ENCODE measurements around the gene TRIM52.
"Not testable (repeated sequence)": the region's sequence is repeated elsewhere in the genome, so short reads cannot be mapped to it uniquely, and the experiment has no call there.

Gene TRIM52

GRCh38 chr5:181260720-181261319, at the start of gene TRIM52:
TRIM52 (minus strand) TSS chr5:181261143; CDS start chr5:181260813, 330 bp downstream.
- TF ChIP-seq POLR2A (IDR thresholded peaks at IDR 0.05; ENCODE audit: low read length): peak; percentile 95
- no peak for TF ChIP-seq GATA1 (IDR thresholded peaks at IDR 0.05; ENCODE audit: low read depth, low read length)
- no peak for DNase-seq

GRCh38 chr5:181287331-181287730, 26.4 kb upstream of the TRIM52 start:
- not testable (repeated sequence) for DNase-seq

- DNase-seq: not testable (repeated sequence)
Measured at GRCh38 chr5:181285962-181286705, 25.2 kb upstream of the TRIM52 start.

GRCh38 chr5:181283841-181284755, 23.2 kb upstream of the TRIM52 start:
- DNase-seq: not testable (repeated sequence)

GRCh38 chr5:181283347-181283746, 22.4 kb upstream of the TRIM52 start:
- DNase-seq: no peak
- TF ChIP-seq POLR2A (IDR thresholded peaks at IDR 0.05; ENCODE audit: low read length) (no peak), GATA1 (IDR thresholded peaks at IDR 0.05; ENCODE audit: low read depth, low read length) (no peak)

- DNase-seq: no peak
Measured at GRCh38 chr5:181282874-181283273, 21.9 kb upstream of the TRIM52 start.

GRCh38 chr5:181282415-181282814, 21.5 kb upstream of the TRIM52 start:
- not testable (repeated sequence) for DNase-seq

More at GRCh38 chr5:181282874-181283273, 21.9 kb upstream of the TRIM52 start:
- no peak for TF ChIP-seq POLR2A (IDR thresholded peaks at IDR 0.05; ENCODE audit: low read length)
- TF ChIP-seq GATA1 (IDR thresholded peaks at IDR 0.05; ENCODE audit: low read depth, low read length): no peak

- TF ChIP-seq POLR2A (IDR thresholded peaks at IDR 0.05; ENCODE audit: low read length) (no peak), GATA1 (IDR thresholded peaks at IDR 0.05; ENCODE audit: low read depth, low read length) (no peak)
- DNase-seq: no peak
Measured at GRCh38 chr5:181281984-181282316, 21.0 kb upstream of the TRIM52 start.

- TF ChIP-seq POLR2A (IDR thresholded peaks at IDR 0.05; ENCODE audit: low read length) (no peak), GATA1 (IDR thresholded peaks at IDR 0.05; ENCODE audit: low read depth, low read length) (no peak)
- DNase-seq: no peak
Measured at GRCh38 chr5:181281077-181281983, 20.4 kb upstream of the TRIM52 start.

GRCh38 chr5:181280251-181280762, 19.4 kb upstream of the TRIM52 start:
- DNase-seq: no peak
- TF ChIP-seq GATA1 (IDR thresholded peaks at IDR 0.05; ENCODE audit: low read depth, low read length): no peak
- no peak for TF ChIP-seq POLR2A (IDR thresholded peaks at IDR 0.05; ENCODE audit: low read length)

- DNase-seq: not testable (repeated sequence)
Measured at GRCh38 chr5:181273433-181273744, 12.4 kb upstream of the TRIM52 start.

- no peak for TF ChIP-seq POLR2A (IDR thresholded peaks at IDR 0.05; ENCODE audit: low read length)
- TF ChIP-seq GATA1 (IDR thresholded peaks at IDR 0.05; ENCODE audit: low read depth, low read length): no peak
- DNase-seq: no peak
Measured at GRCh38 chr5:181271081-181271480, 10.1 kb upstream of the TRIM52 start.

- not testable (repeated sequence) for DNase-seq
Measured at GRCh38 chr5:181267907-181268306, 7.0 kb upstream of the TRIM52 start.

- not testable (repeated sequence) for DNase-seq
Measured at GRCh38 chr5:181267291-181267904, 6.5 kb upstream of the TRIM52 start.
